KMS-11 (cell line): ENCODE results near the gene HOXB3.
"Not testable (repeated sequence)": the region's sequence is repeated elsewhere in the genome, so short reads cannot be mapped to it uniquely, and the experiment has no call there.

Experiments used
- H2AFZ ChIP-seq: fragments of 200-600 bp; sonication (generic); 2 replicates; pipeline ENCODE4 v1.6.1; 2016; ENCODE audit warnings: antibody characterized with exemption, mixed run types, low read depth
- H3K27ac ChIP-seq: fragments of 200-600 bp; sonication (generic); 2 replicates; pipeline ENCODE4 v1.6.1; 2016; ENCODE audit warnings: mild to moderate bottlenecking, mixed run types
- H3K27me3 ChIP-seq: fragments of 200-600 bp; sonication (generic); 2 replicates; pipeline ENCODE4 v1.6.1; 2017; ENCODE audit warnings: mild to moderate bottlenecking, low read depth, mixed run types, moderate library complexity; ENCODE audit not compliant: insufficient read depth
- H3K36me3 ChIP-seq: fragments of 200-600 bp; sonication (generic); 2 replicates; pipeline ENCODE4 v1.6.1; 2017; ENCODE audit warnings: mild to moderate bottlenecking, mixed run types; ENCODE audit not compliant: insufficient read depth
- H3K4me1 ChIP-seq: fragments of 200-600 bp; sonication (generic); 2 replicates; pipeline ENCODE4 v1.6.1; 2016; ENCODE audit warnings: mild to moderate bottlenecking, low read depth, mixed run types; ENCODE audit not compliant: poor library complexity, severe bottlenecking
- H3K4me2 ChIP-seq: fragments of 200-600 bp; sonication (generic); 2 replicates; pipeline ENCODE4 v1.7.0; 2016; ENCODE audit warnings: mild to moderate bottlenecking, mixed run types
- H3K4me3 ChIP-seq: fragments of 200-600 bp; sonication (generic); IDR thresholded peaks from 2 replicates; pipeline ENCODE4 v1.6.1; 2017; ENCODE audit warnings: low read depth, low read length, mixed read lengths; ENCODE audit not compliant: insufficient read depth
- H3K79me2 ChIP-seq: fragments of 200-600 bp; sonication (generic); 2 replicates; pipeline ENCODE4 v1.6.1; 2016; ENCODE audit warnings: low read depth, mixed run types; ENCODE audit not compliant: insufficient read depth
- H3K9ac ChIP-seq: fragments of 200-600 bp; sonication (generic); 2 replicates; pipeline ENCODE4 v1.6.1; 2016; ENCODE audit warnings: mild to moderate bottlenecking, mixed run types
- H4K20me1 ChIP-seq: fragments of 200-600 bp; sonication (generic); 2 replicates; pipeline ENCODE4 v1.6.1; 2016; ENCODE audit warnings: mild to moderate bottlenecking, mixed run types; ENCODE audit not compliant: insufficient read depth
- CTCF ChIP-seq: fragments of 200-600 bp; sonication (generic); conservative IDR thresholded peaks from 2 replicates; pipeline ENCODE4 v1.6.1; 2017; ENCODE audit warnings: low read depth, mild to moderate bottlenecking, antibody characterized with exemption, low read length, moderate library complexity, mixed read lengths

Gene HOXB3

GRCh38 chr17:48513666-48514455 is 76.2 kb downstream of the HOXB3 start:
- no peaks in the 10 kb centered on the region for H4K20me1 ChIP-seq
- H2AFZ ChIP-seq: no peak overlapping the region
- peaks cover 53% of the 10 kb centered on the region for H3K4me1 ChIP-seq
- no peaks in the 10 kb centered on the region for H3K79me2 ChIP-seq
- H3K9ac ChIP-seq: no peak overlapping the region
- H3K27ac ChIP-seq: no peak overlapping the region
- peak overlapping the region; percentile 14 for H3K4me2 ChIP-seq
- H3K27me3 ChIP-seq: no peaks in the 10 kb centered on the region; the same call in 1 of the 2 replicates
- H3K36me3 ChIP-seq: no peaks in the 10 kb centered on the region
- no peak for TF ChIP-seq CTCF
- no peak overlapping the region for H3K4me3 ChIP-seq

- H3K9ac ChIP-seq: no peak overlapping the region
- no peaks in the 10 kb centered on the region; the same call in 1 of the 2 replicates for H3K27me3 ChIP-seq
- peak overlapping the region; percentile 14 for H3K4me2 ChIP-seq
- no peak overlapping the region for H2AFZ ChIP-seq
- H3K27ac ChIP-seq: no peak overlapping the region
- peaks cover 60% of the 10 kb centered on the region for H3K4me1 ChIP-seq
- no peak overlapping the region for H3K4me3 ChIP-seq
- no peak for TF ChIP-seq CTCF
- no peaks in the 10 kb centered on the region for H3K36me3 ChIP-seq
- H4K20me1 ChIP-seq: no peaks in the 10 kb centered on the region
- H3K79me2 ChIP-seq: no peaks in the 10 kb centered on the region
Measured at GRCh38 chr17:48513097-48513496, 76.9 kb downstream of the HOXB3 start.

- no peak overlapping the region for H2AFZ ChIP-seq
Measured at GRCh38 chr17:48510761-48511604, 79.1 kb downstream of the HOXB3 start.

GRCh38 chr17:48510381-48510760 is 79.7 kb downstream of the HOXB3 start:
- Histone ChIP-seq H2AFZ (no peak overlapping the region), H3K4me1 (peaks cover 87% of the 10 kb centered on the region), H3K27ac (peak overlapping the region; percentile 79), H4K20me1 (no peaks in the 10 kb centered on the region), H3K79me2 (no peaks in the 10 kb centered on the region), H3K4me3 (no peak overlapping the region), H3K36me3 (no peaks in the 10 kb centered on the region), H3K9ac (no peak overlapping the region), H3K27me3 (no peaks in the 10 kb centered on the region), H3K4me2 (peak overlapping the region; percentile 74)
- no peak for TF ChIP-seq CTCF

More at GRCh38 chr17:48510761-48511604, 79.1 kb downstream of the HOXB3 start:
- Histone ChIP-seq H3K4me1 (peaks cover 81% of the 10 kb centered on the region), H3K79me2 (no peaks in the 10 kb centered on the region), H3K36me3 (no peaks in the 10 kb centered on the region), H3K27me3 (no peaks in the 10 kb centered on the region), H3K27ac (peak overlapping the region; percentile 79), H3K4me3 (no peak overlapping the region), H3K9ac (peak overlapping the region; percentile 9; the same call in 1 of the 2 replicates), H4K20me1 (no peaks in the 10 kb centered on the region), H3K4me2 (peak overlapping the region; percentile 74)
- TF ChIP-seq CTCF: no peak

GRCh38 chr17:48509708-48510107 is 80.3 kb downstream of the HOXB3 start:
- H3K4me2 ChIP-seq, H3K27me3 ChIP-seq, H3K36me3 ChIP-seq, H3K9ac ChIP-seq, H3K27ac ChIP-seq, H3K4me3 ChIP-seq, H2AFZ ChIP-seq, H4K20me1 ChIP-seq, H3K79me2 ChIP-seq: not testable (repeated sequence)
- H3K4me1 ChIP-seq: peaks cover 94% of the 10 kb centered on the region
